Keratinocyte (primary cell): Measurements from ENCODE around the gene C11orf58. TPM values are rescaled to one million over a fixed set of nuclear protein-coding genes. Genes with fewer than 3 reads are reported as not detected.

ENCODE experiments used
- DNase-seq: peaks from one replicate; pipeline ENCODE4 v3.0.0-alpha.2; 2011; ENCODE audit warnings: low read depth, missing footprints, low spot score
- FAIRE-seq: peaks from 2 replicates; lab custom pipeline; 2011; peaks lifted over from hg19 to GRCh38; lab: Jason Lieb, UNC
- H2AFZ ChIP-seq: 2 replicates; pipeline ENCODE4 v1.6.0; 2012; ENCODE audit warnings: low read length, control low read depth, inconsistent platforms; ENCODE audit not compliant: control insufficient read depth
- H3K27ac ChIP-seq: 2 replicates; pipeline ENCODE4 v1.5.1; 2011; ENCODE audit warnings: low read length; ENCODE audit not compliant: control insufficient read depth, insufficient read depth
- H3K27me3 ChIP-seq: 3 replicates; pipeline ENCODE4 v1.6.0; 2011; ENCODE audit warnings: low read length; ENCODE audit not compliant: control insufficient read depth, insufficient read depth; ENCODE audit errors: extremely low read depth
- H3K36me3 ChIP-seq, 2 experiments: 2 replicates in 1 of 2; 3 replicates in 1 of 2; pipeline ENCODE4 v1.5.1; 2011; ENCODE audit warnings: low read length in 2 of 2, mild to moderate bottlenecking in 1 of 2; ENCODE audit not compliant: control insufficient read depth in 2 of 2, insufficient read depth in 2 of 2; ENCODE audit errors: extremely low read depth in 1 of 2
- H3K4me1 ChIP-seq: 3 replicates; pipeline ENCODE4 v1.5.1; 2011; ENCODE audit warnings: low read length; ENCODE audit not compliant: control insufficient read depth, insufficient read depth; ENCODE audit errors: extremely low read depth
- H3K4me2 ChIP-seq: 3 replicates; pipeline ENCODE4 v1.6.0; 2011; ENCODE audit warnings: low read depth, low read length; ENCODE audit not compliant: control insufficient read depth, insufficient read depth; ENCODE audit errors: extremely low read depth
- H3K4me3 ChIP-seq, 3 experiments: fragments of 200-600 bp in 1 of 3; sonication (generic) in 1 of 3; 2 replicates in 2 of 3; 3 replicates in 1 of 3; pipeline ENCODE4 v1.5.1; 2011 to 2016; ENCODE audit warnings: low read length in 3 of 3, mild to moderate bottlenecking in 3 of 3, control low read depth in 2 of 3, inconsistent platforms in 1 of 3, low read depth in 1 of 3, mixed read lengths in 1 of 3, mixed run types in 1 of 3, moderate library complexity in 1 of 3; ENCODE audit not compliant: control insufficient read depth in 2 of 3, insufficient read depth in 2 of 3; ENCODE audit errors: extremely low read depth in 1 of 3
- H3K79me2 ChIP-seq: 2 replicates; pipeline ENCODE4 v1.6.0; 2012; ENCODE audit warnings: low read length; ENCODE audit not compliant: control insufficient read depth, insufficient read depth
- H3K9ac ChIP-seq: 3 replicates; pipeline ENCODE4 v1.6.0; 2011; ENCODE audit warnings: low read length; ENCODE audit not compliant: control insufficient read depth, insufficient read depth; ENCODE audit errors: extremely low read depth
- H3K9me1 ChIP-seq: 3 replicates; pipeline ENCODE4 v1.6.0; 2011; ENCODE audit warnings: low read length; ENCODE audit not compliant: control insufficient read depth, insufficient read depth; ENCODE audit errors: extremely low read depth
- H3K9me3 ChIP-seq: 2 replicates; pipeline ENCODE4 v1.5.1; 2012; ENCODE audit warnings: low read depth, low read length; ENCODE audit not compliant: control insufficient read depth
- H4K20me1 ChIP-seq: 3 replicates; pipeline ENCODE4 v1.6.0; 2011; ENCODE audit warnings: low read length; ENCODE audit not compliant: control insufficient read depth, insufficient read depth; ENCODE audit errors: extremely low read depth
- EZH2 ChIP-seq: IDR thresholded peaks from one replicate; pipeline ENCODE4 v1.6.1; 2012; ENCODE audit warnings: inconsistent platforms, mild to moderate bottlenecking, low read length, moderate library complexity
- dilution Hi-C: fragments of 300-500 bp; cut with MboI; formaldehyde crosslinking; loops from one replicate; pipeline ENCODE4 v1.7.0; 2020; ENCODE audit warnings: low sequenced_read_pairs; ENCODE audit not compliant: extremely low pct_ligation_motif_present
- polyA plus RNA-seq, 5 experiments: library from polyadenylated mRNA; depleted of rRNA in 3 of 5; stranded (reverse) in 3 of 5; stranded (forward) in 1 of 5; unstranded in 1 of 5; fragments of >200 nt; gene quantifications; 1 replicate in 1 of 5; 2 replicates in 3 of 5; 3 replicates in 1 of 5; pipeline versions ENCODE4 v1.2.1 to v1.2.3, GENCODE V29; 2011 to 2012; ENCODE audit warnings: missing spikeins in 2 of 5, low read depth in 1 of 5, low replicate concordance in 1 of 5
- TF ChIP-seq, protein P1 (sequence below), 3 experiments: IDR thresholded peaks in 1 of 3; conservative IDR thresholded peaks in 1 of 3; optimal IDR thresholded peaks in 1 of 3; 2 replicates in 2 of 3; 3 replicates in 1 of 3; pipeline versions ENCODE3 to v1.5.1; 2011; ENCODE audit warnings: low read length in 3 of 3, mild to moderate bottlenecking in 3 of 3, moderate library complexity in 2 of 3, control low read depth in 1 of 3, inconsistent platforms in 1 of 3; ENCODE audit not compliant: insufficient read depth in 2 of 3; ENCODE audit errors: extremely low read depth in 1 of 3

The C11orf58 gene
- polyA plus RNA-seq, 1 donor (not counting 4 experiments of a cell fraction or from before 2014, with no cell fraction given), result 166 TPM

DNA sequence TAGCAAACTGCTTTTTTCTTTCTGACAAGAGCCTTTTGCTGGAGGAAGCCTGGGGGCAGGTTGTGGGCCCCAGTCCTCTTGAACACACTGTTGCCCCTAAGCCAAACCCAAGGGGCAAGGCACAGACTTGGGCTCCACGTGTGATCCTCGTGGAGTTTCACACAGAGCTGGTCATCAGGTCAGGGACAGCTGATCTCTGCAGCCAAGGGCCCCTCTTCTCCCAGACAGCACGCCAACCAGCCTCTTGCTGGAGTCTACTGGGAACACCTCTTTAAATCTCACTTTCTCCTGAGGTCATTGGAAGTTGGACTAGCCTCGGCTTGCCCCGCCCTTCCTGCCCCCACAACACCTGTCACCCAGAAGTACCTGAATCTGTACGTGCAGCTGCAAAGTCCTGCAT lies 39.8 kb downstream of the C11orf58 start:
- dilution Hi-C loops, result no loop called here
- H3K36me3 ChIP-seq, result no peaks in the 10 kb centered on the region

DNA sequence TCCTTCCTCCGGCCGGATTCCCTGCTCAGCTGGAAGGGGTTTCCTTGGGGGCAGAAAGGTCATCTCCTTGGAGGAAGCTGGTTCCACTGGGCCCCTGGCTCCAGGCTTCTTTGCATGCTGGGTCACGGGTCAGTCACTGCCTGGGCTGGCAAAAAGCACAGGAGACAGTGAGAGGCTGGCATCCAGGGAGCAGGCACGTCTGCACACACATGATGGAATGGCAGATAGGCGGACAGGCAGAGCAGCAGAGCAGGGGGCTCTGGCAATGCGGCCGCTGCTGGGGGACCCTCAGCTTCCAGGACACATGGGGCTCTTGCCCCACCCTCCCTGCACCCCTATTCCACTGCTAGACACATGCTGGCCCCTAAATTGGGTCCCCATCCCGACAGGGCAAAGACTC lies 40.4 kb downstream of the C11orf58 start:
- FAIRE-seq (no peak), DNase-seq (no peak)
- Histone ChIP-seq H3K4me1 (peaks cover 21% of the 10 kb centered on the region), H3K27ac (no peak overlapping the region), H3K9ac (no peak overlapping the region), H3K27me3 (no peaks in the 10 kb centered on the region), H3K9me1 (no peaks in the 10 kb centered on the region), H3K36me3 (no peaks in the 10 kb centered on the region), H3K9me3 (no peaks in the 10 kb centered on the region), H2AFZ (no peak overlapping the region), H3K4me3 (no peak overlapping the region), H3K79me2 (no peaks in the 10 kb centered on the region), H3K4me2 (no peak overlapping the region), H4K20me1 (no peaks in the 10 kb centered on the region)
- TF ChIP-seq, protein P1, sequence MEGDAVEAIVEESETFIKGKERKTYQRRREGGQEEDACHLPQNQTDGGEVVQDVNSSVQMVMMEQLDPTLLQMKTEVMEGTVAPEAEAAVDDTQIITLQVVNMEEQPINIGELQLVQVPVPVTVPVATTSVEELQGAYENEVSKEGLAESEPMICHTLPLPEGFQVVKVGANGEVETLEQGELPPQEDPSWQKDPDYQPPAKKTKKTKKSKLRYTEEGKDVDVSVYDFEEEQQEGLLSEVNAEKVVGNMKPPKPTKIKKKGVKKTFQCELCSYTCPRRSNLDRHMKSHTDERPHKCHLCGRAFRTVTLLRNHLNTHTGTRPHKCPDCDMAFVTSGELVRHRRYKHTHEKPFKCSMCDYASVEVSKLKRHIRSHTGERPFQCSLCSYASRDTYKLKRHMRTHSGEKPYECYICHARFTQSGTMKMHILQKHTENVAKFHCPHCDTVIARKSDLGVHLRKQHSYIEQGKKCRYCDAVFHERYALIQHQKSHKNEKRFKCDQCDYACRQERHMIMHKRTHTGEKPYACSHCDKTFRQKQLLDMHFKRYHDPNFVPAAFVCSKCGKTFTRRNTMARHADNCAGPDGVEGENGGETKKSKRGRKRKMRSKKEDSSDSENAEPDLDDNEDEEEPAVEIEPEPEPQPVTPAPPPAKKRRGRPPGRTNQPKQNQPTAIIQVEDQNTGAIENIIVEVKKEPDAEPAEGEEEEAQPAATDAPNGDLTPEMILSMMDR (optimal IDR thresholded peaks at IDR 0.05 in 1 of 3, IDR thresholded peaks at IDR 0.05 in 1 of 3, conservative IDR thresholded peaks at IDR 0.05 in 1 of 3; ENCODE audit: extremely low read depth in 1 of 3, insufficient read depth in 2 of 3, low read length in 3 of 3), result no peak
- no peak for TF ChIP-seq EZH2
- dilution Hi-C loops, result no loop called here

More for the DNA sequence above, 39.8 kb downstream of the C11orf58 start:
- Histone ChIP-seq H3K4me1 (peaks cover 21% of the 10 kb centered on the region), H3K9me3 (no peaks in the 10 kb centered on the region), H4K20me1 (no peaks in the 10 kb centered on the region), H3K9me1 (no peaks in the 10 kb centered on the region), H3K4me2 (no peak overlapping the region), H2AFZ (no peak overlapping the region), H3K79me2 (no peaks in the 10 kb centered on the region), H3K4me3 (no peak overlapping the region), H3K27me3 (no peaks in the 10 kb centered on the region), H3K9ac (no peak overlapping the region), H3K27ac (no peak overlapping the region)
- DNase-seq (no peak), FAIRE-seq (no peak)
- TF ChIP-seq EZH2, result no peak
- TF ChIP-seq, protein P1 (optimal IDR thresholded peaks at IDR 0.05 in 1 of 3, IDR thresholded peaks at IDR 0.05 in 1 of 3, conservative IDR thresholded peaks at IDR 0.05 in 1 of 3; ENCODE audit: extremely low read depth in 1 of 3, insufficient read depth in 2 of 3, low read length in 3 of 3), result no peak
